ENCODE measurements around the gene HTT. TPM values are rescaled to one million over a fixed set of nuclear protein-coding genes. Genes with fewer than 3 reads are reported as not detected.

Gene HTT
- total RNA-seq, 1 experiment from 2014 or later = 66.8 TPM

DNA sequence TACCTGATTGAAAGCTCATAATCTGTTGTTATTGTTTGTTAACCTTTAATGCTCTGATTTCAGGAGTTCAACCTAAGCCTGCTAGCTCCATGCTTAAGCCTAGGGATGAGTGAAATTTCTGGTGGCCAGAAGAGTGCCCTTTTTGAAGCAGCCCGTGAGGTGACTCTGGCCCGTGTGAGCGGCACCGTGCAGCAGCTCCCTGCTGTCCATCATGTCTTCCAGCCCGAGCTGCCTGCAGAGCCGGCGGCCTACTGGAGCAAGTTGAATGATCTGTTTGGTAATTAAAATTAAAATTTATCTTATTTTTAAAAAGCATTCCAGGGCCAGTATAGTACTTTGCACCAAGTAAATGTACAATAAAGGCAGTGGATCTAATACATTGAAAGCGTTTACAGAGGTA, 137.4 kb downstream of the HTT start:
- Histone ChIP-seq H3K9me3 (ENCODE audit: low read depth, low read length, poor library complexity, severe bottlenecking) (no peaks in the 10 kb centered on the region), H3K36me3 (ENCODE audit: insufficient read depth, low read length, poor library complexity, severe bottlenecking) (peaks cover 45% of the 10 kb centered on the region), H3K27ac (ENCODE audit: low read depth, low read length, poor library complexity, severe bottlenecking) (no peak overlapping the region), H3K4me1 (ENCODE audit: insufficient read depth, low read length, poor library complexity, severe bottlenecking) (no peaks in the 10 kb centered on the region), H3K4me3 (ENCODE audit: low read depth, low read length, poor library complexity, severe bottlenecking) (no peak overlapping the region), H3K27me3 (replicated peaks; ENCODE audit: insufficient read depth, low read depth, low read length, poor library complexity) (no peaks in the 10 kb centered on the region)
- TF ChIP-seq EZH2 (IDR thresholded peaks at IDR 0.05; ENCODE audit: borderline replicate concordance, low read depth, low read length, poor library complexity, severe bottlenecking) (no peak), CTCF (conservative IDR thresholded peaks at IDR 0.05; ENCODE audit: low read depth, low read length) (no peak)
- ChIA-PET CTCF (no interaction called here), POLR2A (ENCODE audit: low non-redundant PET) (no interaction called here)
- no peak for DNase-seq (ENCODE audit: low spot score)
- no TSS peak for BruUV-seq (replicated peaks)
- intact Hi-C loops (cut with micrococcal nuclease; ENCODE audit: unreplicated experiment) = no loop called here

GRCh38 chr4:3212391-3213105, 138.1 kb downstream of the HTT start:
- peaks cover 48% of the 10 kb centered on the region for H3K36me3 ChIP-seq (ENCODE audit: insufficient read depth, low read length, poor library complexity, severe bottlenecking)
- no TSS peak for BruUV-seq (replicated peaks)
- CTCF ChIA-PET = no interaction called here
- no peak overlapping the region for H3K4me3 ChIP-seq (ENCODE audit: low read depth, low read length, poor library complexity, severe bottlenecking)
- intact Hi-C loops (cut with micrococcal nuclease; ENCODE audit: unreplicated experiment) = no loop called here
- no peak overlapping the region for H3K27ac ChIP-seq (ENCODE audit: low read depth, low read length, poor library complexity, severe bottlenecking)
- H3K9me3 ChIP-seq (ENCODE audit: low read depth, low read length, poor library complexity, severe bottlenecking) = no peaks in the 10 kb centered on the region
- POLR2A ChIA-PET (ENCODE audit: low non-redundant PET) = no interaction called here
- H3K4me1 ChIP-seq (ENCODE audit: insufficient read depth, low read length, poor library complexity, severe bottlenecking) = no peaks in the 10 kb centered on the region
- DNase-seq (ENCODE audit: low spot score) = no peak
- no peak for TF ChIP-seq CTCF (conservative IDR thresholded peaks at IDR 0.05; ENCODE audit: low read depth, low read length)
- TF ChIP-seq EZH2 (IDR thresholded peaks at IDR 0.05; ENCODE audit: borderline replicate concordance, low read depth, low read length, poor library complexity, severe bottlenecking) = no peak
- H3K27me3 ChIP-seq (replicated peaks; ENCODE audit: insufficient read depth, low read depth, low read length, poor library complexity) = no peaks in the 10 kb centered on the region

DNA sequence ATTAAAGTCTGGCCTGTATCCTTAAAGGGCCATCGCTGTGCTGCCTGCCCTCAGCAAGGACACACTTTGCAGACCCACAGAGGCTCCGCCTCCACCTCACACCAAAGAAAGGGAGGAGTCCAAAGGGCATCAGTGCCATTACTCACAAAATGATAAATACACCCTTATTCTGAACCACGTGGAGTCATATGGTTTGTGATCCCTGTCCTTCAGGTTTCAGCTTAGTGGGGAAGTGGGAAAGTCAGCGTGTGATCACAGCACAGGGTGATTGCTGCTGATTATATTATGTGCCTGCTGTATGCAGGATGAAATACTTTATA, 138.6 kb downstream of the HTT start:
- ChIA-PET CTCF (no interaction called here), POLR2A (ENCODE audit: low non-redundant PET) (no interaction called here)
- TF ChIP-seq EZH2 (IDR thresholded peaks at IDR 0.05; ENCODE audit: borderline replicate concordance, low read depth, low read length, poor library complexity, severe bottlenecking) = no peak
- no peak for TF ChIP-seq CTCF (conservative IDR thresholded peaks at IDR 0.05; ENCODE audit: low read depth, low read length)

More for the DNA sequence above, 138.6 kb downstream of the HTT start:
- H3K36me3 ChIP-seq (ENCODE audit: insufficient read depth, low read length, poor library complexity, severe bottlenecking) = peaks cover 53% of the 10 kb centered on the region
- no peaks in the 10 kb centered on the region for H3K4me1 ChIP-seq (ENCODE audit: insufficient read depth, low read length, poor library complexity, severe bottlenecking)
- BruUV-seq (replicated peaks) = no TSS peak
- intact Hi-C loops (cut with micrococcal nuclease; ENCODE audit: unreplicated experiment) = no loop called here
- no peaks in the 10 kb centered on the region for H3K27me3 ChIP-seq (replicated peaks; ENCODE audit: insufficient read depth, low read depth, low read length, poor library complexity)
- no peak overlapping the region for H3K27ac ChIP-seq (ENCODE audit: low read depth, low read length, poor library complexity, severe bottlenecking)
- H3K9me3 ChIP-seq (ENCODE audit: low read depth, low read length, poor library complexity, severe bottlenecking) = no peaks in the 10 kb centered on the region
- H3K4me3 ChIP-seq (ENCODE audit: low read depth, low read length, poor library complexity, severe bottlenecking) = no peak overlapping the region
- no peak for DNase-seq (ENCODE audit: low spot score)
